A172 (cell line): Measurements from ENCODE around the gene ERI3. TPM values are rescaled to one million over a fixed set of nuclear protein-coding genes. Genes with fewer than 3 reads are reported as not detected.
A peak's percentile ranks its signal among the peaks of the same experiment; 100 is the strongest.

Source experiments
- DNase-seq: peaks from one replicate; pipeline ENCODE4 v3.0.0-alpha.2; 2015; ENCODE audit warnings: low spot score
- total RNA-seq: library from RNA; depleted of rRNA; stranded (reverse); fragments of >200 nt; shearing (Covaris generic); gene quantifications from 2 replicates; pipeline ENCODE4 v1.2.3, GENCODE V29; 2014

ERI3 gene
- total RNA-seq, 1 experiment from 2014 or later, result 48.0 TPM

DNA sequence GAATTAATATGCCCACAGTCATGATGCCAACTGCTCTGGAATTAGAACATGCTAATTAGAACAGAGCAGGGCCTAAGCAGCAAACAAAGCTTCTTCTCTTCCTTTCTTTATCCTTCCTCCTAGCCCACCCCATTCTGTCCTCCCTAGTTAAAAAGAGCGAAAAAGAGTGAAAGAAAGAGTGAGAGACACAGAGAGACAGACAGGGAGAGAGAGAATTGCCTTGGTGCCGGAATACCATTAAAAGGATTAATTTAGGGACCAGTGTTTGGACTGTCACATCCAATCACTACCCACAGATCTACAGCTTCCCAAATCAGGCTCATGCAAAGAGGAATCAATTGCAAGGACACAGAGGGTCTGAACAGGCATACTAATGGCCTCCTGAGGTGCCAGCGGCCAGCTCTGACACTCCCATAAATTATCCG is 7.0 kb downstream of the ERI3 start:
- DNase-seq, result no peak

DNA sequence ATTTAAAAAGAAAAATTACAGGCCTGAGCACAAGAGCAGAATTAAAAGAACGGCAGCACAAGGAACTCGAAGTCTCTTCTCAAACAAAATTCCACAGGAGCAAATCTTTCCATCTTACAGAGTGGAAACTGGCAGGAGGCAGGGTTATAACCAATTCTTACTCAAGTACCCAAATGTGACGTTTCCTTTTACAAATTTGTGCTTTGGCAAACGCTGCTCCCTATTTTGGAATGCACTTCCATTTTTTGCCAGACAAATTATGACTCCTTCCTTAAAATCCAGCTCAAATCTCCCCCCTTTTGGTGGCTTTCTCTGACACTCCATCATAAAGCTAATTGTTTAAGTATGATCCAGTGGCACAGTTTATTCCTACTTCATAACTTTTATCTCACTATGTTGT is 7.8 kb downstream of the ERI3 start:
- DNase-seq, result no peak

DNA sequence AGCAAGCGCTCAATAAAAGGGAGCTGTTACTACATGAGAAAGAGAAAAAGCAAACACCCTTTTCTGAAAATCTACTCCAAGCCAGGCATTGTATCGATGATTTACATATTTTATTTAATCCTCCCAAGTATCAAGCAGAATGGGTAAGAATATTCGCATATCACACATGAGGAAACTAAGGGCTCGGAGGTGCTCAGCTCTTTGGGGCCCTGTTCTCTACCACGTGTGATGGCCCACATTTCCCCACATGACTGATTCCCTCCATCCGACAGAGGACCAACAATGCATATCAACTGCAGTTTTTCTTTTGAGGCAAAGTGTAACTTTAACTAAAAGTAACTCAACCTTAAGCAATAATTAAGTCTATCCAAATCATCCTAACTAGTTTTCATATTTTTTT is 8.2 kb downstream of the ERI3 start:
- no peak for DNase-seq

DNA sequence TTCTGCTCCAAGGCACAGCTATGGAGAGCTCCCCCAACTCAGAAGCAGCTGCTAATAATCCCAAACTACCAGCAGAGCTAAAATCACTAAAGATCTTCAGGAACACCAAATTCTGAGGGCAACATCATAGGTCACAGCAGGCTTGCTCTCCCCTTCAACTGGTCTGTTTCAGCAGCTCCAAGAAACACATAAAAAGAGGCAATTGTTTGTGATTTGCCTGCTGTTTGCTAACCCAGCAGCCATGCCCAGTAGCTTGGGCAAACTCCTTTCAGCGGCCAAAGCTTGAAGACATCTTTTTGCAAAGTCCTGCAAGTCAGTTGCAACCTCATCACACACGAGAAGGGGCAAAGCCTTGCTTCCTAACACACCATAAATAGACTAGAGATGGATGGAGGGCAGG is 8.9 kb downstream of the ERI3 start:
- no peak for DNase-seq

DNA sequence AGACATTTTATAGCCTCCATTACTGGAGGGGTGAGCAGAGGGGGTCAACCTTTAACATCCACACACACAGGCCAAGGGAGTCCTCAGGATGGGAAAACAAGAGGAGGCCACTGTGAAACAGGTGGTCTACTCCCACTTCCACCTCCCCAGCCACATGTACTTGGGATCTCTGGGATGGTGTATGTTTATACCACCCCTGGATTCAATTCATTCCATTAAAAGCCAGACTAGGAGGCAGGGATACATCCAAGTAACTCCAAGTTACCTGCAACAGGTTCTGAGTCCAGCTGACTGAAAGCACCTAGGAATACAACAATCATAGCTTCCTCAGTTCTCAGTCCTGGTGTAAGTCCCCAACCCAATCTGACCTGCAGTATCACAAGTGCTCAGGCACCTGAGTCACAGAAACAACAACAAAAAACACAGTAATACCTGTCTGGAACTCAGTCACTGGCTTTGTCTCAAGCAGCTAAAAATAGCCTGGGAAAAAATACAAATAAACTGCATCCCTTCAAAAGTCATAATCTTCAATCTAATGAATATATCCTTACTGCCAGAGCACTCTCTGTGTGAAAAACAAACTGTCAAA is 9.8 kb downstream of the ERI3 start:
- DNase-seq, result no peak

DNA sequence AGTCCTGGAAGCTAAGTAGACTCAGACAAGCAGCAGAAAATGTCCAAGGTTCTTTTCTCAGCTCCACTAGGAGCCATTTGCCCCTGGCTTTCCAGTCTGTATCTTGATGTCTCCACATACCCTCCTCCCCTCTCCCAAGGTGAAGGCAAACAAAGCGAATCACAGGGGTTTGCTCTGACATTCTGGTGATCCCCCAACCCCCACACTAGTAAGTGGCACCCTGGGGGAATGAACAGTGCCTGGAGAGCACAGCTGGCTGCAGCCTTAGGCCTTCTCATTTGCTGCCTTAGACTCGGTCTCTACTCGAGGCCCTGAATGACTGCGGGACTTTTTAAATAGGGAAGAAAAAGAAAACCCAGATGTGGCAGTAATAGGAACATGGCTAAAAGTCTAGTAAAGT is 15.3 kb downstream of the ERI3 start:
- no peak for DNase-seq

DNA sequence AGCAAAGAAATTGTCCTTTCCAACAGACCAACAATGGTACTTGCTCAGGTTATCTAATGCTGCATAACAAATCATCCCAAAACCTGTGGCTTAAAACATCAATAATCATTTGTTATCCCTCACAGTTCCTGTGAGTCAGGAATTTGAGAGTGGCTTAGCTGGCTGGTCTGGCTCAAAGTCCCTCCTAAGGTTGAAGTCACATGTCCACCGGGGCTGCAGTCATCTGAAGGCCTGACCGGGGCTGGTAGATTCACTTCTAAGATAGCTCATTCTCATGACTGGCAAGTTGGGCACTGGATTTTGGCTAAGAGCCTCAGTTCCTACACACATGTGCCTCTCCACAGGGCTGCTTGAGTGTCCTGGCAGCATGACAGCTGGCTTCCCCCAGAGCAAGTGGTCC is 16.9 kb downstream of the ERI3 start:
- DNase-seq, result no peak

DNA sequence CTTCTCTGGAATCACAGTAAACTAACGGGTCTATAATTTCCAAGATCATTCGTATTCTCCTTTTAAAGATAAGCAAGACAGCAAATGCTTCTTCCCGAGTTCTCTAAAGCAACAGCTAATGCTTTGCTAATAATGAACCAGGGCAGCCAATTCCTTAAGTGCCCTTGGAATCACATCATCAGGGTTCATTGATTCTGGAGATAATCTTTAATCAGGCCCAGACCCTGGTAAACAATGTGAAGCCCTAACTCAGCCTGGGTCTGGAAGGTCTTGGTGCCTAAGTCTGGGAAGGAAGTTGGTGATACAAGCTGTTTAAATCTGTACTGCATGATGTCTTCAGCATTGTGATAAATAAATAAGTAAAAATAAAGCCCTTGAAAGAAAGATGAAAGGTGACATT is 18.4 kb downstream of the ERI3 start:
- no peak for DNase-seq

DNA sequence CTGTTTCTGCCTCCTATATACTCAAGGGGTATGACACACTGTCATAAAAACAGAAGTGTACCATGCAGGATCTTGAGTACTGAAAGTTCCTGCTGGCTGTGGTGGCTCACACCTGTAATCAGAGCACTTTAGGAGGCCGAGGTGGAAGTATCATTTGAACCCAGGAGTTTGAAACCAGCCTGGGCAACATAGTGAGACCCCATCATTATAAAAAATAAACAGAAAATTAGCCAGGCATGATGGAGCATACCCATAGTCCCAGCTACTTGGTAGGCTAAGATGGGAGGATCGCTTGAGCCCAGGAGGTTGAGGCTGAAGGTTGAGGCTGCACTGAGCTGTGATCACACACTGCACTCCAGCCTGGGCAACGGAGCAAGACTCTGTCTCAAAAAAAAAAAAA is 20.1 kb downstream of the ERI3 start:
- no peak for DNase-seq

DNA sequence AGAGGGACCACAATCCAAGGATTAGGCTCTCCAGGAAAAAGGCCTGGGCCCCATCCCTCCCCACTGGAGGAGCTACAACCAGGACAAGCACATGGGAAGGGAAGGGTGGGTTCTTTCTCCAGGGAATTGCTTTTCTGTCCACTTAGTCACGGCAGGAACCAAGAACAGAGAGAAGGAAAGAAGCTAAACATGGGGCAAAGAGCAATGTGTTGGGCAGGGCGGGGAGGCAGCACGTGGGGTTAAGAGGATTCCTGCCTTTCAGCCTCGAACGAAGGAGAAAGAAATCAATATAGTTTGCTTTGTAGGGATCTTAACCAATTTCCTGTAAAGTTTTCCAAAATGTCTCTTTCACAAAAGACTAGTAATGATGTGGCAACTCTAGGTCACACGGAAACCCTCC is 21.7 kb downstream of the ERI3 start:
- no peak for DNase-seq

DNA sequence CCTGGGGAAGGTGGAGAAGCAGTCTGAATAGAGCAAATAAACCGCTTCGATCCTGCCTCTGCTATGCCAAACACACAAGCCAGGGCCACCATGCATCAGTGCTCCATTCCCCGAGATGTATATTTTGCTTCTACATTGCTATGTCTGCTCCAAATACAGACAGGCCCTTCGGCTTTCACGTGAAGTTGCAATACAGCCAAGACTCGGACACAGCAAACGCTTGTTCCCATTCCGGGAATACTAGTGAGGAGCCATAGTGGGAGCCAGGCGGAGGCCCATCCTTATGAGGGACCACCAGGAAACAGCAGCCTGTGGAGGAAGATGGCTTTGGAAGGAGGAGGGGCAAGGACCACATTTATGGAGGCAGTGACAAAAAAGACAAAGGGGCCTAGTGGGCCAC is 22.6 kb downstream of the ERI3 start:
- no peak for DNase-seq

DNA sequence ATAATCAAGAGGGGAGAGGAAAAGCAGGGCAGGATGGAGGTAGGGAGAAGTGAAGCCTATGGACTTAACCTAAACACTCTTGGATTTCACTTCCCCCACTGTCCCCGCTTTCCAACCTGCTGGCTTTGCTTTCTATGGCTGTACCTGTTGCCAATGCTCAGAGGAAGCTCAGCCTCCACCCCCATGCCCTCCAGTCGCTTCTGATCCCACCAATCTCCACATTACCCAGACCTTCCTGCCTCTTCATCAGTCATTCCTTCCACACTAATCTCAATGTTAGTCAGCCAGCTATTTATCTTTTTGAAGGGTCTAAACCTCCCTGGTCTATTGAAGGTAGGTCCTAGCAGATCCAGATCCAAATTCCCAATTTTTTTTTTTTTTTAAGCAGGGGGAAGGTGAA is 24.1 kb downstream of the ERI3 start:
- DNase-seq, result no peak

DNA sequence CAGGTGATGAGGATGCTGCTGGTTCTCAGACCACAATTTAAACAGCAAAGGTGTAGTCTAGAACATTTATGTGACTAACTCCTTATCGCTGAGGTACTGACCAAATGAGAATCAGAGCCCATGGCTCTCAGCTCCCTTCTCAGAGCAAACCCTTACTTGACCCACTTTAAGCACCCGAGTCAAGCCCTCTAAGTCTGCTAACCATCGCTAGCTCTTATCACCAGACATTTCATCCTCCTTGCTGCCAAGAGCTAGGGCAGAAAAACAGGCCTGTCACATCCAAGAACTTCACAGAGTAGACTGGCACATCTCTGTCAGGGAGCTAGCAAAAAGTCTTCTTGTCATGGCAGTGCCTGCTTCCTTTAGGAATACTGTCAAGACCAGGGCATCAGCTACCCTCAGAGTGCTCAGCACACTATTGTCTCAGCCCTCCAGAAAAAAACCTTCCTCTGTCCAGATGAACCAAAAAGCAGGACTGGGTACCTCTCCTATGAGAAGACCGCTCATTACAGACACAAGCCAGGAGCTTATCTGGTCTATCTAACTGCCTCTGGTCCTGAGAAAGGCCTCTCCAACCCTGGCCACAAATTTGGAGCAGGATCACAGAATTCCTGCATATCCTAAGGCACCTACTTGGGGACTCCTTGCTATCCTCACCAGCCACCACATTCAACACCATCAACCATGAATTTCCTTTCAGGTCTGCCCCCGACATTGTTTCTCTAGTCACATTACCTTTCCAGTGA is 26.2 kb downstream of the ERI3 start:
- DNase-seq, result peak; percentile 1

DNA sequence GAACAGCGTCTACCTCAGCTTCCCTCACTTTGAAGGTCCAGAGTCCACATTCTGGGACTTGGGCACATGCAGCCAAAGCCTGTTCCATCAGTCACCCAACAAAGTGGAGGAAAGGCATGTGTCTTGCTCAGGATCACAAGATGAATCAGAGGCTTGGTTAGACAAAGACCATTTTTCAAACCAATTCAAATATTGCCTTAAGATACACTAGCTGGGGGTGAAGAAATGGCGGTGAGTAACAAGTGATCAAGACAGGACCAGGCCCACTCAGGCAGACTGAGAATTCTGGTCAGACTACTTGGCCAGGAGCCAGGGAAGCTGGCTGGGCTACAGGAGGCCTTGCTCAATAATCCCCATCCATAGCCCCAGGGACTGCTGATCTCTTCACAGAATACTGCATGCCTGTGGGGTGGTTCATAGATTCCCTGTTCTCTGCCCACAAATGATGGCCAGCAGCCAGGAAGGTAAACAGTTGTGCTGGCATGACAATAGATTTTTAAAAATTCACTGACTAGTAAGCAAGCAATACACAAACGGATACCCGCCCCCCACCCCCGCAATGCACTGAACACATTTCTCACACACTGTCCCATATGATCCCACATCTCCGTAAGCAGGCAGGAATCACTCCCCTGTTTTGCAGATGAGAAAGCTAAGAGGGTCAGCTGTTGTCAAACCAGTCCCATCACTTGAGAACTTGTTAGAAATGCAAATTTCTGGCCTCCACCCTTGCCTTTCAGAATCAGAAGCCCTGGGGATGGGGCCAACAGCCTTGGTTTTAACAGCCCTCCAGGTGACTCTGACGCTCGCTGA is 27.2 kb downstream of the ERI3 start:
- DNase-seq, result peak; percentile 99

DNA sequence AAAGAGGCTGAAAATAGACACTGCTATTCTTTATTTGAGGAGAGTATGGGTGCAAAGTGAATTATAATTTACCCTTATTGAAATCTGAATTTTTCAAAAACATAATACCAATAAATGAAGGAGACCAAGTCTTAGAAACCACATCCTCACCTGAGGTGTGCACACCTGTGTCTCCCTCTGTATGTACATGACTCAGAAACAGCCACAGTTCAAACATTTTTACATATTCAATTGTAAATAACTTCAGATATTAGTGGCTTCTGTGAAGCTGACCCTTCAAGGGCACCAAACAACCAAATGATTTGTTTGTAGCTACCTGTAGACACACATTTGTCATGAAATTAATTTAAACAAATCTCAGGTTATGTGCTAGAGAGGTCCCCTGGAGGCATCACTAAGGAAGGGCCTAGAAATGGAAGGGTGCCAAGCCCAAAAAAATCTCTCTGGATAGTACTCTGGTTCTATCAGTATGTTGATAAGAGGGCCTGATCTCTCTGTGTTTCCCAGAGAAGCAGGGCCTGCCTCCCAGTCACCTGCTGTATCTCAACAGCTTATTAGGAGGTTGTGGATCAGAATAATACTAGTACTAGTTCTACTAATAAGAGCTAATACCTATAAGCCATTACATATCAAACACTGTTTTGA is 28.1 kb downstream of the ERI3 start:
- peak; percentile 5 for DNase-seq

DNA sequence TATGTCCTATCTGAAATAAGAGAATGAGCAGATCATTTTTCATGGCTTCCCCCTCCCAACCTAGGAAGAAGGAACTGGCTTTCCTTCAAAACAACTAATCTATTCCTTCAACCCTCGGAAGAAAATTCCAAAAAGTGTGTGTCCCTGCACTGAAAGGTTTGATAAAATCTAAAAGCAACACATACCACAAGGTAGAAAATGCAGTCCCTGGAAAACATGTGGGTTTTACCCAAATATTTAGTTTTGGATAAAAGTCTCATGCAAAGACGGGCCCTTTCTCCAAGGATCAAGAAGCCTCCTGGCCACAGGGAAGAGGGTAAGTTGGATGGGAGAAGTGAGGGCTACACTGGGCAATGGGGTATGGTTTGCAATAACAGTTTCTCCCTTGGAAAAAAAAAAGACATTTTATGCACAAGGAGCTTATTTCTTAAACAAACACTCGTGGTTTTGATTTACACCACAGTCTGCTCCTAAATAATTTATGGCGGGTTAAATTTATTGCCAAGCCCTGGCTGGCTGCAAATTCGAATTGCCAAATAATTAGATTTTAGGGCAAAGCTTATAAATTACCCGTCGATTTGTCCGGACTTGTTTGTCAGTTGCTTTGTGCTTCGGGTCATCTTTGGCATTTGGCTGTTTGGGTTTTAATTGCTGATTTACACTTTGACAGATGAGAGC is 28.9 kb downstream of the ERI3 start:
- no peak for DNase-seq

DNA sequence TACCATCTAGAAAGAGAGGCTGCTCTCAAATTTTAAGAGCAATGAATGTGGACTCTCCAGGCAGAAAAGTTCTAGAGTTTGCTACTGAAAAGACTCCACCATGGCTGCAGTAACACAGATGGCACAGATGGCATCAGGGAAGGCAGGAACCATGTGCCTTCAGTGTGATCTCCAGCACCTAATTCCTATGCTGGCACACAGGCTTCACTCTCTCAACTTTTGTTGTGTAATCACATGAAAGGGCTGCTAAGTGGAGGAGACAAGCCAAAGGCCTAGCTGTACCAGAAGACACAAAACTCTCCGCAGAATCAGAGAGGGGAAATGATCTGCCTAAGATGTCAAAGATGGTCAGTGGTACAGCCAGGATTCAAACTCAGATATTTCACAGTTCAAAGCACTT is 31.1 kb downstream of the ERI3 start:
- no peak for DNase-seq

DNA sequence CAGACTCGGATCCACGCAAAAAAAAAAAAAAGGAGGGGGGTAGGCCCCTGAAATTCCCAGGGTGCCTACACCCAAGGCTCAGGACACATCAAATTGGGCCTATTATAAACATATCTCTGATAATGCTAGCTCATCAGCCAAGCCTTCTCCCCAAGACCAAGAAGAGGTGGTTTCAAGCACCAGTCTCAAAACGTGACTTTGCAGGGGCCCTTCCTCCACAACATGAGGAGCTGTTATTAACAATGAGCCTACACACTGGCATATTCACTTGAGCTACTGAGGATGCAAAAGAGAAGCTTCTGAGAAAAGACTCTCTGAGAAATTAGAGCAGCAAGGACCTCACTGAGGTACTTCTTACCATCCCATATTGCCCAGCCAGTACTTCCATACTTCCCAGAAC is 32.7 kb downstream of the ERI3 start:
- DNase-seq, result no peak

DNA sequence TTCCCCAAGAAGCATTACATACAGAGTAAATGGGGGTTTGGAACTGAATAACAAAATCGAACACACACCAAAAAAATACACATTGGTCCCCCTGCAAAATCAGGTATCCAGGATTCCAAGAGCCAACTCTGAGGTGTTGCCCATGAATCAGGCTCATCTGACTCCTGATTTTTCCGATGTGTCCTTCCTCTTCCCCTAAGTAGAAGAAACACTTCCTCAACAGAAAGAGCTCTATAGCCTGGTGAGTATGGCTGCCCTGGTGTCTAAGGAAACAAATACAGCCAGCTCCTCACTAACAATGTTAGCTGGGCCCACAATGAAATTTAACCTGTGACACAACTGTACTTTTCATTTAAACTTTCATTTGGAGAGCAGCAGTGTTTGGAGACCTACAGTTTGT is 33.6 kb downstream of the ERI3 start:
- DNase-seq, result no peak

DNA sequence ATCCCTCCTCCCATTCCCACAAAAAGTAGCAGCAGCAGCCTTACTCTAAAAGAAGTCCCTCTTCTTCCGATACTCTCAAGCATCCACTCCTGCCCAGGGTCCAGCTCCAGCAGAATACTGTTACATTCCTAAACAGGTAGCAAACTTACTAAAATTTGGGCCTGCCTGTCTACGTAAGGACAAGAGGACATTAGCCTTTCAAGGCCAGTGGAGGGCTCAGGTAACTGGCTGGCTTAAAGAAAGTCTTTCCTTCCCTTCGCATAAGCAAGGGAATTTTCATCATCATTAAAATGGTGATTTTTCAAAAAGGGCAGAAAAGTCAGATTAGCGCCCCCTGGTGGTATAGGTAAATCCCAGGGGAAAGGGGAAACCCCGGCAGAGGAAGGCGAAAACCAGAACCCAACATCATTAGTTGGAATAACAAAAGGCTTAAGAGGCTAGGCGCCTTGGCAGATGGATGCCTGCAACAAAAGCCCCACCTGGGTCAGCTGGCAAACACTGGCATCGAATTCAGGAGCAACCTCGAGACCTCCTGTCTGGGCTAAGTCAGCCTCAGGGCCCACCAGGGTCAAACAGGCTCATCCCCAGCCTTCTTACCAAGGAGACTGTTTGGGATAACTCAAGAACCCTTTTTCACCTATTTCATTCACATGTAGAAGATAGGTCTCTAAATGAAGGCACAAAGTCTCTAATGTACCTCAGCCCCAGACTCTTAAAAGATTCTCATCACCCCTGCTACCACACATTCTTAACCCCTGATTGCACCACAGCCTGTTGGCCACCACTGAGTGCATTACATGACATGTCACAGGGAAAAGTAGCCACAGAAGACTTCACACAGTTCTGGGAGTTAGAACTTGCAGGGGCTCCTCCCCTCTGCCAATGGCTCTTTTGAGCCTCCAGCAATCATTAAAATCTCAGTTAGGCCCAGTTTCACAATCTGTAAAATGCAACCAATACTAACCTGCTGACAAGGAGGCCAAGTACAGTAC is 36.7 kb downstream of the ERI3 start:
- peak; percentile 6 for DNase-seq
